ENCODE results near the gene PATJ. TPM values are rescaled to one million over a fixed set of nuclear protein-coding genes. Genes with fewer than 3 reads are reported as not detected.
"Not testable (repeated sequence)": the region's sequence is repeated elsewhere in the genome, so short reads cannot be mapped to it uniquely, and the experiment has no call there.

The PATJ gene
- total RNA-seq, 1 donor from 2014 or later = 46.2 TPM

- no peak for DNase-seq
Observed at GRCh38 chr1:62100442-62100841, 358.2 kb downstream of the PATJ start.

- no peak for DNase-seq
Observed at GRCh38 chr1:62103846-62104245, 361.6 kb downstream of the PATJ start.

- DNase-seq = no peak
Observed at GRCh38 chr1:62107923-62108322, 365.6 kb downstream of the PATJ start.

GRCh38 chr1:62109124-62109523, 366.8 kb downstream of the PATJ start:
- no peak for DNase-seq

GRCh38 chr1:62110198-62110817, 368.0 kb downstream of the PATJ start:
- DNase-seq = no peak

- DNase-seq = no peak
Observed at GRCh38 chr1:62111084-62111483, 368.8 kb downstream of the PATJ start.

GRCh38 chr1:62113507-62113906, 371.2 kb downstream of the PATJ start:
- no peak for DNase-seq

- peak; percentile 22 for DNase-seq
Observed at GRCh38 chr1:62117018-62117750, 374.9 kb downstream of the PATJ start.

GRCh38 chr1:62126579-62127290, 384.5 kb downstream of the PATJ start:
- no peak for DNase-seq

DNA sequence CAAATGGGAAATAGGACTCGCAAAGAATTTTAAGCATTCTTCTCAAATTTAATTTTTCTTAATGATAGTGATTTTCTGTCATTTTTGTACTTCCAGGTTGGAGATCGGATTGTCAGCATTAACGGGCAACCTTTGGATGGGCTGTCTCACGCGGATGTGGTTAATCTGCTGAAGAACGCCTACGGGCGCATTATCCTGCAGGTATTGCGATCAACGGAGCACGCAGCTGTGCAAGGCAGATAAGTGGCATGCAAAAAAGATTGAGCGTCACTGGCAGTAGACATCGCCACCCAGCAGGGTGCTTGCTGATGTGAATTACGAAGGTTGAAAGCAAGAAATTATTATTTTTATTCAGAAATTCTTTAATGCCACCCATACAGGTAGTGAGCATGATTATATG, 386.5 kb downstream of the PATJ start:
- no peak for DNase-seq

DNA sequence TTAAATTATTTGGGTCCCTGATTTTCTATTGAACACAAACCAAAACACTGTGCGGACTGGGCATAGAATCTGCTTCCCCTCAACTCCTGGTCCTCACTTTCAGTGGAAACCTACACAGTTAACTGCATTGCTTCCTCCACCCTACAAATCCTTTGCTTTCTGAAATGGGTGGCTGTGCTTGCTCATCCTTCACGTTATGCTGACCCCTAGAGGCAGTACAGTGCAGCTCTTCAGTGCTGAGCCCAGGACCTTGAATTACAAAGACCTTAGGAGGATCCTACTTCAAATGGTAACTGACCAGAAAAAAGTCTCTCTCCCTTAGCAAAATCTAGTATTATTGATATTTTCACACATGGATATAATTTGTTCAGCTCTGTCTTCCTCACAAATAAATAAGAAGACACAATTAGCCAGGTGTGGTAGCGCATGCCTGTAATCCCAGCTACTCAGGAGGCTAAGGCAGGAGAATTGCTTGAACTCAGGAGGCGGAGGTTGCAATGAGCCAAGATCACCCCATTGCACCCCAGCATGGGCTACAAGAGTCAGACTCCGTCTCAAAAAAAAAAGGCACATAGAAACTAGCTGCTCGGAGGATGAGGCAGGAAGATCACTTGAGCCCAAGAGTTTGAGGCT, 388.9 kb downstream of the PATJ start:
- DNase-seq = peak; percentile 78

- DNase-seq = no peak
Observed at GRCh38 chr1:62138029-62138428, 395.7 kb downstream of the PATJ start.

DNA sequence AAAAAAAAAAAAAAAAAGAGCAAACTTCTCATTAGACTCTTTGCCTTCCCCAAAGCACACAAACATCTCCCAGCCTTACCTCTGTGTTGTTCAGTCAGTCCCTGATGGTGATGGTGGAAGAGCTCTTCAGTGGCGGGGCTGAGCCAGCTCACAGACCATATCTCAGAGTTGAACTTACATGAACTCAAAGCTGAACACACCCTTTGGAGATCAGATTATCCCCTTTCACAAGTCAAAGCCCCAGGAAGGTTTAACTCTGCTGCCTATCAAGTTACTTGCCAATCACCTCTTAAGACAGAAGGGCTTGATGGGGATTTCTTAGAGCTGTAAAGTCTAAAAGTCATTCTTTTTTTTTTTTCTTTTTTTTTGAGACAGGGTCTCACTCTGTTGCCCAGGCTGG, 397.1 kb downstream of the PATJ start:
- DNase-seq = no peak

GRCh38 chr1:62140666-62141065, 398.4 kb downstream of the PATJ start:
- DNase-seq = no peak

GRCh38 chr1:62142496-62142895, 400.2 kb downstream of the PATJ start:
- DNase-seq = peak; percentile 24

GRCh38 chr1:62144238-62144831, 402.1 kb downstream of the PATJ start:
- peak; percentile 81 for DNase-seq

GRCh38 chr1:62159940-62160348, 417.7 kb downstream of the PATJ start:
- DNase-seq = no peak

GRCh38 chr1:62161711-62162110, 419.4 kb downstream of the PATJ start:
- no peak for DNase-seq

DNA sequence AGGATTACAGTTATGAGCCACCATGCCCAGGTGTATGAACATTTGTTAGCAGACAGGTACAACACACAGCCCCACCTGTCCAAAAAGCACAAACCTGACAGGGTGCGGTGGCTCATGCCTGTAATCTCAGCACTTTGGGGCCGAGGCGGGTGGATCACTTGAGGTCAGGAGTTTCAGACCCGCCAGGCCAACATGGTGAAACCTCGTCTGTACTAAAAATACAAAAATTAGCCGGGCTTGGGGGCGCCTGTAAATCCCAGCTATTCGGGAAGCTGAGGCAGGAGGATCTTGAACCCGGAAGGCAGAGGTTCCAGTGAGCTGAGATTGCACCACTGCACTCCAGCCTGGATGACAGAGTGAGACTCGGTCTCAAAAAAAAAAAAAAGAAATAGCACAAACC, 428.1 kb downstream of the PATJ start:
- DNase-seq = not testable (repeated sequence)

DNA sequence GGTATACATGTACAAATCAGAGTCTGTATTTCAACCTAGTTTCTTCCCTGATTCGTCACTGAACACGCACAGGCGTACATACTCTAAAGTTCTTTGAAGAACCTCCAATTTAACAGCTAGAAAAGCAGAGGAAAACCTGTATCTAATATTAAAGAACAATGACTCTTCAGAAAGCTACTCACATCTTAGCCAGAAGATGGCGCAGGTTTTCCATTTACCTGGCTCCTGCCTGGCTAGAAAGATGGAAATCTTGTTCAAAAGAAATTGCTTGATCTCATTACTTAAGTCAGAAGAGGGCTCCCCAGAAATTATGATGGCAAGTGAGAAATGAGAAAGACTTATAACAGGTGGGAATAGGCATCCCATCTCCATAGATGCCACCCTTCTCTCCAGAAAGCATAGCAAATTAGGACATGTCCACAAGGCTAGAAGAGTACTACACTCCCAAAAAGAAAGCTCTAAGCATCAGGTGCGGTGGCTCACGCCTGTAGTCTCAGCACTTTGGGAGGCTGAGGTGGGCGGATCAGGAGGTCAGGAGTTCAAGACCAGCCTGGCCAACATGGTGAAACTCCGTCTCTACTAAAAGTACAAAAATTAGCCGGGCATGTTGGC, 433.4 kb downstream of the PATJ start:
- DNase-seq = peak; percentile 83

DNA sequence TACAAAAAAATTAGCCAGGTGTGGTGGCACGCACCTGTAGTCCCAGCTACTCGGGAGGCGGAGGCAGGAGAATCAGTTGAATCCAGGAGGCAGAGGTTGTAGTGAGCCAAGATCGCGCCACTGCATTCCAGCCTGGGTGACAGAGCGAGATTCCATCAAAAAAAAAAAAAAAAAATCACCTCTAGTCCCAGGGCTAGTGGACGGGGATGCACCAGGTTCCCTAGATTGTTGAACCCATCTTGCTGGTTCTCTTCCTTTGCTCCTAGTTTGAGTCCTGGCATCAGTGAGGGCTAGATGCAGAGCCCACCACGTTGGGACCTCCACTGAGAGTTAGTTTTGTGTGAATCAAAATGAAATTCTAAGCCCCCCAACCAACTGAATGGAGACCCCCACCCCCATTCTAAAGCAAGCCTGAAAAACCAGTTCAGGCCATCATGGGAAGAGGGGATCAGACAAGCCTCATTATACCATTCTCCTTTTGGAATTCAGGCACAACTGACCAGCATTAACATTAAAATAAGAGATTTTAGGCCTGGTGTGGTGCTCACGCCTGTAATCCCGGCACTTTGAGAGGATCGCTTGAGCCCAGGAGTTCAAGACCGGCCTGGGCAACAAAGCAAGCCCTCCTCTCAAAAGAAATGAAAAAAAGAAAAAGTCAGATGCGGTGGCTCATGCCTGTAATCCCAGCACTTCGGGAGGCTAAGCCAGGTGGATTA, 434.5 kb downstream of the PATJ start:
- no peak for DNase-seq

Measured in tongue (tissue), 2 donors.